ENCODE measurements around the gene CEP76.

DNA sequence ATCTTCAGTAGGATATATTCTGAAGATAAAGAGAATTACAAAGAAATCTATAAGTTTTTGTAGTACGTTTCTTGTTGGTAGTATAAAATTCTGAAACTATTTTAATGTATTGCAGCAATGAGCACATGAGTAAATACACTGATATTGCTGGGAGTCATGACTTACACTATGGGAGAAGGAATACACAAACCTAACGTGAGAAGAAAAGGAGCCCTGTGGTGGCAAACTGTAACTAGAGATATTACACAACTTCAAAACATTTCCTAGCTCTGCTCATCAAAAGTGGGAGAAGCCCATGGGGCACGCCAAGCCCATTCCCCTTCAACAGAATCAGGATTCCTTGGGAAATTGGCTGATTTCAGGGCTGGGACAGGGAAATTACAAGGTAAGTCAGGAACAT, 65.1 kb downstream of the CEP76 start:
- TF ChIP-seq CTCF (IDR thresholded peaks at IDR 0.05; ENCODE audit: insufficient read depth, low read depth, low read length) (no peak), EZH2 (IDR thresholded peaks at IDR 0.05; ENCODE audit: insufficient read depth, low read length) (no peak)
